Prostate gland (tissue), 2 donors: ENCODE measurements around the gene TRAF3. TPM values are rescaled to one million over a fixed set of nuclear protein-coding genes. Genes with fewer than 3 reads are reported as not detected.

Experiments used
- DNase-seq: peaks from one replicate; pipeline ENCODE4 v3.0.0-alpha.2; 2019; ENCODE audit warnings: low spot score
- H3K27ac ChIP-seq, 2 donors: fragments of 200-600 bp; sonication (generic); 2 replicates each; pipeline ENCODE4 v1.5.1; 2017 to 2019
- H3K27me3 ChIP-seq: fragments of 200-600 bp; sonication (generic); replicated peaks from 2 replicates; pipeline ENCODE4 v1.5.1; 2019; ENCODE audit not compliant: insufficient read depth
- H3K36me3 ChIP-seq, 2 donors: fragments of 200-600 bp; sonication (generic); 1 replicate in 1 of 2; 2 replicates in 1 of 2; pipeline versions ENCODE4 v1.5.1 to v1.8.1; 2017 to 2019
- H3K4me1 ChIP-seq: fragments of 200-600 bp; sonication (generic); replicated peaks from 2 replicates; pipeline ENCODE4 v1.5.1; 2019
- H3K4me3 ChIP-seq, 2 donors: fragments of 200-600 bp; sonication (generic); 2 replicates each; pipeline ENCODE4 v1.5.1; 2017 to 2019
- H3K9me3 ChIP-seq: fragments of 200-600 bp; sonication (generic); 2 replicates; pipeline ENCODE4 v1.5.1; 2017
- POLR2A ChIP-seq: fragments of 450-650 bp; IDR thresholded peaks from one replicate; pipeline ENCODE4 v1.6.1; 2016; ENCODE audit warnings: antibody characterized with exemption, mild to moderate bottlenecking
- POLR2AphosphoS5 ChIP-seq: sonication (generic); formaldehyde crosslinking; IDR thresholded peaks from one replicate; pipeline ENCODE4 v1.6.1; 2017; ENCODE audit warnings: antibody characterized with exemption
- WGBS: methylation state at CpG from one replicate; pipeline ENCODE4 v1.1.5; 2018; 5-methylcytosine and 5-hydroxymethylcytosine counted together
- intact Hi-C: fragments of 100-400 bp; cut with DNase I; formaldehyde crosslinking; loops from one replicate; pipeline ENCODE4 v1.14.2; 2022
- total RNA-seq, 2 donors: library from RNA; depleted of rRNA; stranded (reverse); fragments of >200 nt; gene quantifications; one replicate each; pipeline ENCODE4 v1.1.0, GENCODE V29; 2016
- TF ChIP-seq, protein P1 (sequence below), 4 experiments: fragments of 200-600 bp in 2 of 4; fragments of 450-650 bp in 2 of 4; sonication (generic) in 2 of 4; IDR thresholded peaks; 1 replicate in 3 of 4; 2 replicates in 1 of 4; pipeline ENCODE4 v1.5.1; 2016 to 2019; ENCODE audit warnings: antibody characterized with exemption in 4 of 4, mild to moderate bottlenecking in 2 of 4, moderate library complexity in 2 of 4

The TRAF3 gene
- total RNA-seq, 2 donors from 2014 or later = 8.3 to 22.0 TPM

DNA sequence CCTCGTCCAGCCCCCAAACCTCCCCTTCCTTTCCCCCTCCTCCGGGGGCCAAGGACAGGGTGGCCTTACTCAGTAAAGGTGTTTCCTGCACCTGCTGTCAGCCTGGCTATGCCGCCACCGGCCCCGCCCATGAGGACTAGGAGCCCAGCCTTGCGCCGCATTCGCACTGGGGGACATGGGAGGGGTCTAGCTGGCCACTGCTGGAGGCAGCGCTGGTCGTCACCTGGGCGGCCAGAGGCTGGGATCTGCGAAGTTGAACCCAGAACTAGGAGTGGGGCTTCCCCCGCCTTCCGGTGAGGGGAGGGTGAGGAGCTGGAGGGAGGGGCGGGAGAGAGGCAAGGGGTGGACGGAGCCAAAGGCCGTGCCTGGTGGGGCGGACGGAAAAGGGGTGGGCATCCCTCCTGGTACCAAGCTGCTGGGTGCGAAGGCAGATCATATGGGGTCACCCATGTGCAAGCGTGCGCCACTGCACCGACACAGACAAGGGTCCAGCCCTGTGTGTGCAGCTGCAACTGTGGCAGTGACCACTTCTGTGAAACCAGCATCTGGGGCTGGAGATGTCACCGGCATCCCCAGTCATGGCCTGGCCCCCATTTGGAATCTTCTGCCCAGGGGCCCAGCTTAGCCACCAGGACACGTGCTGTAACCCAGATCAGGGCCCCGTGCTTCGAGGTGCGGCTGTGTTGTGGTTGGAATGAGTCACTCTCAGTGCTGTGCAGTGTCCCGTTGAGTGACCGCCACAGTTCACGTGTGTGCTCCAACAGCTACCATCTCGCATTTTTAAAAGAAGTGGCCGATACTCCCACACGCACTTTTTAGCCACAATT, 153.7 kb downstream of the TRAF3 start:
- 72% methylated on average over 33 of the region's 34 CpGs for WGBS
- DNase-seq = no peak
- Histone ChIP-seq H3K9me3 (no peaks in the 10 kb centered on the region), H3K27ac (no peak overlapping the region), H3K36me3 (no peaks in the 10 kb centered on the region), H3K27me3 (peaks cover 4% of the 10 kb centered on the region), H3K4me1 (peaks cover 16% of the 10 kb centered on the region), H3K4me3 (peak overlapping the region in 1 of 2 donors; percentile 1)
- no peak for TF ChIP-seq POLR2A
- TF ChIP-seq, protein P1, sequence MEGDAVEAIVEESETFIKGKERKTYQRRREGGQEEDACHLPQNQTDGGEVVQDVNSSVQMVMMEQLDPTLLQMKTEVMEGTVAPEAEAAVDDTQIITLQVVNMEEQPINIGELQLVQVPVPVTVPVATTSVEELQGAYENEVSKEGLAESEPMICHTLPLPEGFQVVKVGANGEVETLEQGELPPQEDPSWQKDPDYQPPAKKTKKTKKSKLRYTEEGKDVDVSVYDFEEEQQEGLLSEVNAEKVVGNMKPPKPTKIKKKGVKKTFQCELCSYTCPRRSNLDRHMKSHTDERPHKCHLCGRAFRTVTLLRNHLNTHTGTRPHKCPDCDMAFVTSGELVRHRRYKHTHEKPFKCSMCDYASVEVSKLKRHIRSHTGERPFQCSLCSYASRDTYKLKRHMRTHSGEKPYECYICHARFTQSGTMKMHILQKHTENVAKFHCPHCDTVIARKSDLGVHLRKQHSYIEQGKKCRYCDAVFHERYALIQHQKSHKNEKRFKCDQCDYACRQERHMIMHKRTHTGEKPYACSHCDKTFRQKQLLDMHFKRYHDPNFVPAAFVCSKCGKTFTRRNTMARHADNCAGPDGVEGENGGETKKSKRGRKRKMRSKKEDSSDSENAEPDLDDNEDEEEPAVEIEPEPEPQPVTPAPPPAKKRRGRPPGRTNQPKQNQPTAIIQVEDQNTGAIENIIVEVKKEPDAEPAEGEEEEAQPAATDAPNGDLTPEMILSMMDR (IDR thresholded peaks at IDR 0.05) = no peak
- no peak for TF ChIP-seq POLR2AphosphoS5
- intact Hi-C loops = no loop called here

DNA sequence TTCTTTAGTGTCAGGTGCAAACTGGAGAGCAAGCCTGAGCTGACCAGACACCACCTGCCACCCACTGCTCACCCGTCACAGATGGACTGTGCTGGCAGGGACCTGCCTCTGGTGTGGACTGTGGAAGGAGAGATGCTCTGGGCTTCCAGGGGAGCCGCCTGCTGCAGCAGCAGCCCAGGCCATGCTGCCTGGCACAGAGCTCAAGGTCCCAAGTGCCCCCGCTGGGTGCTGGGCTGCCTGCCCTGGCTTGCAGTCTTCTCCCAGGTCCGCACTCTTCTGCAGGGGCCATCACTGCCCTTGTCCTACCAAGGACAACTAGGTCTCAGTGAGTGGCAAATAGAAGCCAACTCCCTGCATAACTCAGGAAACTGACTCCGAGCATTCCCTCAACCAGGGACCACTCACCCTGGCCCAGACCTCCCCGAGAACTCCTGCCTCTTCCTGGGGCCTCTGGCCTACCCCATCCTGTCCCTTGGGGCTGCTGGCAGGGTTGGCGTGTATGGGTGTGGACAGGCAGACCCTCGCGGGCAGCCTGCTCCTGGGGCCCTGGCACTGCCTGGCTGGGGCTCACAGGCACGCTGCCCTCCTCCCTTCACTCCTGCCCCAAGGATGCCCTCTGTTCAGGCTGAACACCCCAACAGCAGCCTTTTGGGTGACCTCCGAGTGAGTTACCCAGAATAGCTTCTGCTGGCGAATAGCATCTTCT, 154.5 kb downstream of the TRAF3 start:
- Histone ChIP-seq H3K36me3 (no peaks in the 10 kb centered on the region), H3K9me3 (no peaks in the 10 kb centered on the region), H3K27me3 (peaks cover 4% of the 10 kb centered on the region), H3K4me1 (peaks cover 16% of the 10 kb centered on the region), H3K4me3 (no peak overlapping the region), H3K27ac (no peak overlapping the region)
- intact Hi-C loops = no loop called here
- WGBS = 93% methylated on average over 12 of the region's 12 CpGs
- TF ChIP-seq, protein P1 (IDR thresholded peaks at IDR 0.05) = no peak
- no peak for TF ChIP-seq POLR2AphosphoS5
- no peak for TF ChIP-seq POLR2A
- DNase-seq = no peak

DNA sequence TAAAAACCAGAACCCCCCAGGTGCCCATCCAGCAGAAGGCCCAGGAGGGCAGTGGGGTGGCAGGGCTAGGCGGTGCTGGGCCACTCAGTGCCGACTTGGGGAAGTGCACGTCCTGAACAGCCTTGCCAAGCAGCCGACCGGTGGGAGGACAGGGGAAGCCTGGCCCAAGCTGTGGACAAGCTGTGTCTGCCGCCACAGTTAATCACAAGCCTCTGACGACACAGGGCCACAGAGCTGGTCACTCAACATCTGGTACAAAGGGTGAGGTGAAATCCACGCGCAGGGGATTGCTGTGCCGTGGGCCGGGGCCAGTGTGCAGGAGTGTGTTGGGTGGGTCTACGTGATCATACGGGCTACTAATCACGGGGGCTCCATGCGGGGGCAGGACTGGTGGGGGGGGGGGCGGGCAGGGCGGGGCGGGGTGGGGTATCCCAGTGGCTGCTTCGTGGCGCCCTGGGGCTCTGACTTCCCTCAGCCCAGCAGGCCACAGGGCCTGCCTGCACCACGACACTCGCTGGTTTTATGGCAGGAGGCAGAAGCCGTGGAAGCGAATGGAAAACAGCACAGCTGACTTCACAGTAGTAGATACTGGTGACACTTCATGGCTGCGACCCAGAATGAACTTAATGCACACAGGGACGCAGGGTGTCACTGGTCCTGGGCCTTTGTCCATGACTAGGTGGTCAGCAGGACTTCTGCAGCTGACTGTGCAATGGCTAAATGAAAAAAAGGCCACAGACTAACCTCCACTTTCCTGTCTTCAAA, 155.4 kb downstream of the TRAF3 start:
- no peak overlapping the region for H3K27ac ChIP-seq
- no peak for DNase-seq
- H3K4me3 ChIP-seq = no peak overlapping the region
- no peaks in the 10 kb centered on the region for H3K9me3 ChIP-seq
- intact Hi-C loops = no loop called here
- TF ChIP-seq, protein P1 (IDR thresholded peaks at IDR 0.05) = no peak
- TF ChIP-seq POLR2AphosphoS5 (no peak), POLR2A (no peak)
- peaks cover 16% of the 10 kb centered on the region for H3K4me1 ChIP-seq
- H3K36me3 ChIP-seq = no peaks in the 10 kb centered on the region
- 83% methylated on average over 20 of the region's 26 CpGs for WGBS
- H3K27me3 ChIP-seq = peaks cover 4% of the 10 kb centered on the region

DNA sequence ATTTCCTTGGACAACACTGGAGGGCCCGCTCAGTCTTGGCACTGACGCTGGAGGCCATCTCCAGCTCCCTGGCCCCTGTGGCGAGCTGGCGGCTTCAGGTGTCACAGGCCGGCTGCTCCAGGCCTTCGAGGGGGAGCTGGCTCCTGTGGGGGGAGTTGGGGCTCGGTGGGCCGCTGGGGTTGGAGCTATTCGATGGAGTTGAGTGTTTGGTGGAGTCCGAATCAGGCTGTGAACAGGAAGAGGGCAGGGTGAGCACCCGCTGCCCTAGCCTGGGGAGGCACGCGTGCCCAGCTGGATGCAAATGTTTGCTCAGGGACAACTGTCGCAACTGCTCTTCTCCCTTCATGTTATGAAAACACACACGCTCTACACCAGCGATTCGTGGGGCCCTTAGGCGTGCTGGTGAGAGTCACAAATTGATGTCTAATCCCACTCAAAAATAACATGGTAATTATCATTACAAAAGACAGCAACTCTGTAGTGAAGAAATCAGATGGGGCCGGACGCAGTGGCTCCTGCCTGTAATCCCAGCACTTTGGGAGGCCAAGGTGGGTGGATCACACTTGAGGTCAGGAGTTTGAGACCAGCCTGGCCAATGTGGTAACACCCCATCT, 156.5 kb downstream of the TRAF3 start:
- intact Hi-C loops = no loop called here
- H3K36me3 ChIP-seq = no peaks in the 10 kb centered on the region
- peaks cover 10% of the 10 kb centered on the region for H3K4me1 ChIP-seq
- H3K27me3 ChIP-seq = peaks cover 4% of the 10 kb centered on the region
- TF ChIP-seq POLR2AphosphoS5 (no peak), POLR2A (no peak)
- TF ChIP-seq, protein P1 (IDR thresholded peaks at IDR 0.05) = no peak
- H3K4me3 ChIP-seq = no peak overlapping the region
- DNase-seq = no peak
- 91% methylated on average over 20 of the region's 20 CpGs for WGBS
- no peak overlapping the region for H3K27ac ChIP-seq
- H3K9me3 ChIP-seq = no peaks in the 10 kb centered on the region
